K562 (cell line): ENCODE measurements around the gene SCUBE1. TPM values are rescaled to one million over a fixed set of nuclear protein-coding genes. Genes with fewer than 3 reads are reported as not detected.

ENCODE experiments used
- ATAC-seq: fragments of 200-7000 bp; cut with Tn5 transposase; 3 replicates; pipeline ENCODE4 v1.9.1; 2020; ENCODE audit warnings: moderate library complexity
- BruUV-seq: library from RNA; stranded (reverse); fragments of 400-500 nt; replicated peaks from 2 replicates; lab custom pipeline; 2021; lab: Mats Ljungman, UMichigan
- CTCF ChIA-PET: fragments of 300-600 bp; formaldehyde crosslinking; extraction: SDS; loops from one replicate; lab custom pipeline; 2021; ENCODE audit warnings: low intra/inter-chr PET ratio; lab: Yijun Ruan, JAX
- POLR2A ChIA-PET: fragments of 300-600, 350-650 bp; sonication (Branson Sonifier 250); formaldehyde crosslinking; extraction: SDS; loops from one replicate; lab custom pipeline; 2021; ENCODE audit warnings: antibody characterized with exemption, inconsistent platforms; lab: Yijun Ruan, JAX
- DNase-seq, 4 experiments: peaks; one replicate each; pipeline versions ENCODE4 v3.0.0 to v3.0.0-alpha.2; 2011 to 2018; ENCODE audit warnings: low spot score in 3 of 4, mixed read lengths in 3 of 4; ENCODE audit errors: extremely low read depth in 1 of 4
- FAIRE-seq: peaks from 2 replicates; lab custom pipeline; 2011; peaks lifted over from hg19 to GRCh38; lab: Jason Lieb, UNC
- H2AFZ ChIP-seq: 2 replicates; pipeline ENCODE4 v1.6.0; 2011; ENCODE audit warnings: low read depth, low read length, control low read depth, inconsistent platforms
- H3K27ac ChIP-seq: fragments of 200-600 bp; 3 replicates; pipeline ENCODE4 v1.8.0; 2011; ENCODE audit warnings: low read depth, mild to moderate bottlenecking, control low read depth, inconsistent platforms, low read length, moderate library complexity, mixed read lengths; ENCODE audit errors: extremely low read depth
- H3K27me3 ChIP-seq, 2 experiments: fragments of 300-600 bp in 1 of 2; 2 replicates in 1 of 2; 3 replicates in 1 of 2; pipeline versions ENCODE4 v1.6.0 to v1.8.0; 2011; ENCODE audit warnings: inconsistent platforms in 2 of 2, low read length in 2 of 2, mild to moderate bottlenecking in 1 of 2, mixed read lengths in 1 of 2, moderate library complexity in 1 of 2; ENCODE audit not compliant: control insufficient read depth in 2 of 2, insufficient read depth in 2 of 2
- H3K36me3 ChIP-seq: fragments of 300-600 bp; 3 replicates; pipeline ENCODE4 v1.8.0; 2011; ENCODE audit warnings: mild to moderate bottlenecking, low read length, inconsistent platforms; ENCODE audit not compliant: control insufficient read depth, insufficient read depth
- H3K4me1 ChIP-seq, 2 experiments: fragments of 200-600 bp in 1 of 2; replicated peaks in 1 of 2; 2 replicates in 1 of 2; 3 replicates in 1 of 2; pipeline versions ENCODE4 v1.5.1 to v1.8.0; 2011; ENCODE audit warnings: inconsistent platforms in 2 of 2, low read length in 2 of 2, mild to moderate bottlenecking in 1 of 2, mixed read lengths in 1 of 2, moderate library complexity in 1 of 2; ENCODE audit not compliant: control insufficient read depth in 2 of 2, insufficient read depth in 2 of 2
- H3K4me2 ChIP-seq: 2 replicates; pipeline ENCODE4 v1.6.1; 2011; ENCODE audit warnings: low read length, control low read depth, inconsistent platforms, mixed read lengths; ENCODE audit not compliant: insufficient read depth
- H3K4me3 ChIP-seq: fragments of 200-600 bp; sonication (generic), shearing (Covaris generic); 2 replicates; pipeline ENCODE4 v1.5.1; 2016; ENCODE audit warnings: control low read depth, inconsistent platforms
- H3K79me2 ChIP-seq: fragments of 200-600 bp; 3 replicates; pipeline ENCODE4 v1.8.0; 2011; ENCODE audit warnings: low read length, inconsistent platforms; ENCODE audit not compliant: control insufficient read depth, insufficient read depth
- H3K9ac ChIP-seq, 2 experiments: 2 replicates each; pipeline versions ENCODE4 v1.6.0 to v1.6.1; 2011; ENCODE audit warnings: low read depth in 2 of 2, low read length in 2 of 2, control low read depth in 1 of 2, inconsistent platforms in 1 of 2, mild to moderate bottlenecking in 1 of 2, mixed read lengths in 1 of 2; ENCODE audit not compliant: insufficient read depth in 1 of 2
- H3K9me1 ChIP-seq: one replicate; pipeline ENCODE4 v1.6.0; 2011; ENCODE audit warnings: inconsistent platforms, mild to moderate bottlenecking, low read length, moderate library complexity; ENCODE audit not compliant: control insufficient read depth, insufficient read depth
- H3K9me3 ChIP-seq: replicated peaks from 2 replicates; pipeline ENCODE4 v1.5.1; 2011; ENCODE audit warnings: low read depth, low read length, inconsistent platforms; ENCODE audit not compliant: control insufficient read depth, insufficient read depth
- H4K20me1 ChIP-seq: replicated peaks from 2 replicates; pipeline ENCODE4 v1.6.1; 2011; ENCODE audit warnings: low read length, inconsistent platforms, mixed read lengths; ENCODE audit not compliant: control insufficient read depth, insufficient read depth
- BACH1 ChIP-seq: fragments of 200-800 bp; sonication (Bioruptor generic); IDR thresholded peaks from 2 replicates; pipeline ENCODE4 v1.6.1; 2016; ENCODE audit warnings: missing genetic modification characterization, missing compliant biosample characterization
- DLX4 ChIP-seq: fragments of 250-450 bp; sonication (Bioruptor Pico); IDR thresholded peaks from 2 replicates; pipeline ENCODE4 v1.6.1; 2021; ENCODE audit warnings: mild to moderate bottlenecking
- GTF2F1 ChIP-seq: IDR thresholded peaks from 2 replicates; pipeline ENCODE4 v1.6.1; 2011; ENCODE audit warnings: low read depth, low read length, improper control_type of control experiment
- MEF2D ChIP-seq: conservative IDR thresholded peaks from 2 replicates; pipeline ENCODE4 v1.6.1; 2016; ENCODE audit warnings: low read depth, missing genetic modification characterization, missing compliant biosample characterization
- RBM17 ChIP-seq: fragments of 200-400 bp; formaldehyde crosslinking; IDR thresholded peaks from 2 replicates; pipeline ENCODE4 v1.6.1; 2017; ENCODE audit warnings: low read depth, mild to moderate bottlenecking, low read length, borderline replicate concordance
- STAT5A ChIP-seq: IDR thresholded peaks from 2 replicates; pipeline ENCODE4 v1.6.1; 2012; ENCODE audit warnings: low read length, inconsistent platforms, borderline replicate concordance
- XRCC4 ChIP-seq: IDR thresholded peaks from one replicate; pipeline ENCODE4 v1.6.1; 2011; ENCODE audit not compliant: insufficient read depth, insufficient read length; ENCODE audit errors: extremely low read depth
- YY1 ChIP-seq, 3 experiments: IDR thresholded peaks; 2 replicates each; pipeline ENCODE4 v1.6.1; 2011; ENCODE audit warnings: low read length in 2 of 3, mild to moderate bottlenecking in 2 of 3, moderate library complexity in 2 of 3, borderline replicate concordance in 1 of 3, control low read depth in 1 of 3, low read depth in 1 of 3; ENCODE audit not compliant: insufficient read depth in 3 of 3, insufficient replicate concordance in 2 of 3, control insufficient read depth in 1 of 3, insufficient read length in 1 of 3; ENCODE audit errors: extremely low read depth in 1 of 3
- ZNF511 ChIP-seq: sonication (generic); formaldehyde crosslinking; IDR thresholded peaks from 2 replicates; pipeline ENCODE4 v1.8.0; 2022; ENCODE audit warnings: mild to moderate bottlenecking, missing genetic modification reagents
- ZNF551 ChIP-seq: fragments of 250-450 bp; sonication (Bioruptor Pico); IDR thresholded peaks from 2 replicates; pipeline ENCODE4 v1.5.0; 2021; ENCODE audit warnings: mild to moderate bottlenecking, moderate library complexity
- WGBS: fragments of 100-300 bp; shearing (Covaris generic); methylation state at CpG from one replicate; pipeline ENCODE4 v1.1.6; 2016; ENCODE audit warnings: low coverage, mixed read lengths; ENCODE audit not compliant: insufficient coverage; ENCODE audit errors: missing lambda C conversion rate; 5-methylcytosine and 5-hydroxymethylcytosine counted together
- in situ Hi-C: fragments of 300-500 bp; cut with MboI; formaldehyde crosslinking; loops from 4 replicates; pipeline ENCODE4 v1.15.0; 2018; ENCODE audit warnings: inconsistent platforms, mixed read lengths
- intact Hi-C: fragments of 100-400 bp; cut with micrococcal nuclease; formaldehyde crosslinking; loops from 2 replicates; pipeline ENCODE4 v1.14.2; 2022
- polyA plus RNA-seq, 8 experiments: library from polyadenylated mRNA; depleted of rRNA in 4 of 8; stranded (reverse) in 5 of 8; unstranded in 3 of 8; fragments of >200 nt; fragmentation: Nextera tagmentation in 2 of 8; fragmentation: Illumina TruSeq in 1 of 8; extraction: Ambion mirVana in 2 of 8; extraction: Trizol in 1 of 8; gene quantifications; 2 replicates each; pipeline versions ENCODE4 v1.2.1 to v1.2.3, GENCODE V29; 2011 to 2014; ENCODE audit warnings: inconsistent platforms in 1 of 8, missing spikeins in 1 of 8
- total RNA-seq, 7 experiments: library from RNA; depleted of rRNA in 6 of 7; stranded (reverse); fragments of >200 nt in 6 of 7; fragmentation: Illumina TruSeq in 2 of 7; extraction: Trizol in 2 of 7; gene quantifications; 2 replicates each; pipeline versions ENCODE4 v1.2.1 to v1.2.3, GENCODE V29; 2011 to 2021; ENCODE audit warnings: low replicate concordance in 1 of 7

Gene SCUBE1
- total and polyA plus RNA-seq, 9 of the 15 experiments (the other 6 are each of a cell fraction or from before 2014, with no cell fraction given): 0.03 to 0.47 (median 0.29) TPM; not detected in 6

- Histone ChIP-seq H3K4me2 (no peak overlapping the region), H3K79me2 (no peaks in the 10 kb centered on the region), H2AFZ (no peak overlapping the region), H3K9me3 (no peaks in the 10 kb centered on the region), H3K36me3 (no peaks in the 10 kb centered on the region), H3K9me1 (no peaks in the 10 kb centered on the region), H3K27ac (no peak overlapping the region), H4K20me1 (no peaks in the 10 kb centered on the region), H3K4me1 (peaks cover 0 to 3% of the 10 kb centered on the region in 2 experiments; a peak in 1 of 5 replicates), H3K9ac (no peak overlapping the region), H3K4me3 (no peak overlapping the region), H3K27me3 (peaks cover 0 to 11% of the 10 kb centered on the region in 2 experiments; a peak in 2 of 5 replicates)
- no TSS peak for BruUV-seq
- CTCF ChIA-PET: interaction anchor here (0.7 kb wide), 1 partner anchor 142 kb away, joined by 4 read pairs; no protein-coding TSS in a partner anchor
- ATAC-seq (no peak), FAIRE-seq (no peak), DNase-seq (no peak)
- in situ Hi-C loops (no loop called here), intact Hi-C loops (no loop called here)
- POLR2A ChIA-PET: no interaction called here
- 44% methylated on average over 1 of the region's 5 CpGs for WGBS
- no peak for TF ChIP-seq ZNF551 (CRISPR knock-in tag)
- no peak for TF ChIP-seq DLX4
- TF ChIP-seq YY1 (IDR thresholded peaks at IDR 0.05; ENCODE audit: borderline replicate concordance in 1 of 3, control insufficient read depth in 1 of 3, extremely low read depth in 1 of 3, insufficient read depth in 3 of 3, insufficient read length in 1 of 3, insufficient replicate concordance in 2 of 3, low read depth in 1 of 3, low read length in 2 of 3): no peak
- TF ChIP-seq ZNF511 (CRISPR knock-in tag): no peak
- no peak for TF ChIP-seq MEF2D (tag)
- no peak for TF ChIP-seq RBM17
- TF ChIP-seq STAT5A: no peak
- TF ChIP-seq GTF2F1: no peak
- TF ChIP-seq BACH1 (tag): no peak
- no peak for TF ChIP-seq XRCC4
Observed at GRCh38 chr22:43198126-43198525, 145.0 kb downstream of the SCUBE1 start.
